HG03378 (cell line): ENCODE data around the gene PLA2G4B.

ENCODE experiments used
- ATAC-seq: cut with Tn5 transposase; IDR thresholded peaks from one replicate; pipeline ENCODE4 v1.9.1; 2021; ENCODE audit warnings: mild to moderate bottlenecking, moderate library complexity; ENCODE audit not compliant: unreplicated experiment

PLA2G4B gene

GRCh38 chr15:41848631-41849030 is 10.0 kb downstream of the PLA2G4B start:
- no peak for ATAC-seq

- no peak for ATAC-seq
These were observed 10.6 kb downstream of the PLA2G4B start for GRCh38 chr15:41849204-41849603.

- no peak for ATAC-seq
These were observed 11.2 kb downstream of the PLA2G4B start for GRCh38 chr15:41849861-41850260.

GRCh38 chr15:41850482-41851166 is 12.0 kb downstream of the PLA2G4B start:
- ATAC-seq: no peak

- ATAC-seq: no peak
These were observed 12.5 kb downstream of the PLA2G4B start for GRCh38 chr15:41851167-41851523.

- no peak for ATAC-seq
These were observed 13.2 kb downstream of the PLA2G4B start for GRCh38 chr15:41851755-41852370.

GRCh38 chr15:41852736-41853590 is 14.3 kb downstream of the PLA2G4B start:
- ATAC-seq: no peak

- no peak for ATAC-seq
These were observed 15.2 kb downstream of the PLA2G4B start for GRCh38 chr15:41853831-41854230.

GRCh38 chr15:41854443-41854842 is 15.8 kb downstream of the PLA2G4B start:
- no peak for ATAC-seq

GRCh38 chr15:41855261-41855961 is 16.8 kb downstream of the PLA2G4B start:
- no peak for ATAC-seq

GRCh38 chr15:41856262-41856661 is 17.6 kb downstream of the PLA2G4B start:
- no peak for ATAC-seq

- ATAC-seq: no peak
These were observed 18.1 kb downstream of the PLA2G4B start for GRCh38 chr15:41856716-41857115.

- ATAC-seq: no peak
These were observed 18.7 kb downstream of the PLA2G4B start for GRCh38 chr15:41857316-41857715.

GRCh38 chr15:41858756-41859155 is 20.1 kb downstream of the PLA2G4B start:
- no peak for ATAC-seq

- no peak for ATAC-seq
These were observed 21.6 kb downstream of the PLA2G4B start for GRCh38 chr15:41860049-41860828.

GRCh38 chr15:41861736-41862356 is 23.2 kb downstream of the PLA2G4B start:
- no peak for ATAC-seq

- no peak for ATAC-seq
These were observed 24.0 kb downstream of the PLA2G4B start for GRCh38 chr15:41862515-41863116.

GRCh38 chr15:41865490-41866055 is 26.9 kb downstream of the PLA2G4B start:
- no peak for ATAC-seq

- ATAC-seq: no peak
These were observed 27.6 kb downstream of the PLA2G4B start for GRCh38 chr15:41866263-41866703.
